Endometrial microvascular endothelial cells (primary cell): ENCODE measurements around the gene C10orf143. TPM values are rescaled to one million over a fixed set of nuclear protein-coding genes. Genes with fewer than 3 reads are reported as not detected.

ENCODE experiments used
- in situ Hi-C: cut with HindIII; loops from 2 replicates; pipeline ENCODE4 v1.10.0; 2017; ENCODE audit warnings: low sequenced_read_pairs, low pct_unique_long_range_greater_than_20kb; ENCODE audit errors: inconsistent ontology term
- total RNA-seq: library from RNA; depleted of rRNA; stranded (reverse); fragments of >200 nt; gene quantifications from one replicate; pipeline ENCODE4 v1.2.3, GENCODE V29; 2015; ENCODE audit errors: inconsistent ontology term

The C10orf143 gene
- total RNA-seq, 1 donor from 2014 or later = 0.37 TPM

GRCh38 chr10:130064783-130065182 lies 45.8 kb downstream of the C10orf143 start:
- in situ Hi-C loops = no loop called here

GRCh38 chr10:130062976-130063375 lies 47.7 kb downstream of the C10orf143 start:
- in situ Hi-C loops = no loop called here

- in situ Hi-C loops = no loop called here
These were observed 48.4 kb downstream of the C10orf143 start for GRCh38 chr10:130062201-130062600.

GRCh38 chr10:130061760-130062159 lies 48.9 kb downstream of the C10orf143 start:
- in situ Hi-C loops = no loop called here

- in situ Hi-C loops = no loop called here
These were observed 56.6 kb downstream of the C10orf143 start for GRCh38 chr10:130054021-130054420.

GRCh38 chr10:130053561-130053960 lies 57.1 kb downstream of the C10orf143 start:
- in situ Hi-C loops = no loop called here

- in situ Hi-C loops = no loop called here
These were observed 58.4 kb downstream of the C10orf143 start for GRCh38 chr10:130052193-130052592.

- in situ Hi-C loops = no loop called here
These were observed 59.9 kb downstream of the C10orf143 start for GRCh38 chr10:130050721-130051120.

GRCh38 chr10:130049987-130050386 lies 60.6 kb downstream of the C10orf143 start:
- in situ Hi-C loops = no loop called here

- in situ Hi-C loops = no loop called here
These were observed 61.4 kb downstream of the C10orf143 start for GRCh38 chr10:130049244-130049643.

- in situ Hi-C loops = no loop called here
These were observed 62.5 kb downstream of the C10orf143 start for GRCh38 chr10:130048081-130048480.

- in situ Hi-C loops = no loop called here
These were observed 63.3 kb downstream of the C10orf143 start for GRCh38 chr10:130047336-130047735.

GRCh38 chr10:130046591-130046990 lies 64.0 kb downstream of the C10orf143 start:
- in situ Hi-C loops = no loop called here

- in situ Hi-C loops = no loop called here
These were observed 64.8 kb downstream of the C10orf143 start for GRCh38 chr10:130045801-130046321.

GRCh38 chr10:130045091-130045652 lies 65.5 kb downstream of the C10orf143 start:
- in situ Hi-C loops = no loop called here

GRCh38 chr10:130044067-130045061 lies 66.3 kb downstream of the C10orf143 start:
- in situ Hi-C loops = no loop called here

- in situ Hi-C loops = no loop called here
These were observed 67.1 kb downstream of the C10orf143 start for GRCh38 chr10:130043491-130043890.

GRCh38 chr10:130042381-130042780 lies 68.2 kb downstream of the C10orf143 start:
- in situ Hi-C loops = no loop called here

- in situ Hi-C loops = no loop called here
These were observed 68.9 kb downstream of the C10orf143 start for GRCh38 chr10:130041451-130042371.
